KOPT-K1 (cell line): ENCODE results near the gene ARMC10.
A peak's percentile ranks its signal among the peaks of the same experiment; 100 is the strongest.
"Not testable (repeated sequence)": the region's sequence is repeated elsewhere in the genome, so short reads cannot be mapped to it uniquely, and the experiment has no call there.

Experiments
- H3K27ac ChIP-seq: fragments of 200-600 bp; sonication (generic); 2 replicates; pipeline ENCODE4 v1.5.1; 2016; ENCODE audit warnings: antibody characterized with exemption, mild to moderate bottlenecking, low read depth, low read length; ENCODE audit not compliant: poor library complexity, severe bottlenecking
- H3K36me3 ChIP-seq: fragments of 200-600 bp; sonication (generic); 2 replicates; pipeline ENCODE4 v1.5.1; 2017; ENCODE audit warnings: antibody characterized with exemption, mild to moderate bottlenecking, low read length, moderate library complexity; ENCODE audit not compliant: insufficient read depth
- H3K9me3 ChIP-seq: fragments of 200-600 bp; sonication (generic); 2 replicates; pipeline ENCODE4 v1.5.1; 2017; ENCODE audit warnings: antibody characterized with exemption, low read length, mild to moderate bottlenecking; ENCODE audit not compliant: insufficient read depth, poor library complexity, severe bottlenecking

ARMC10 gene

GRCh38 chr7:103074519-103075336 lies at the start of gene ARMC10, which contains the start of gene FBXL13:
Gene ARMC10 (plus strand): TSS chr7:103075140. CDS start chr7:103075273, 133 bp downstream.
Gene FBXL13 (minus strand): TSS chr7:103074796.
- Histone ChIP-seq H3K36me3 (no peaks in the 10 kb centered on the region; the same call in 1 of the 2 replicates), H3K9me3 (no peaks in the 10 kb centered on the region), H3K27ac (peak within 1 kb of the TSS; percentile 78)

- Histone ChIP-seq H3K36me3 (no peaks in the 10 kb centered on the region), H3K9me3 (peaks cover 3% of the 10 kb centered on the region), H3K27ac (no peak overlapping the region)
These were observed 49.6 kb upstream of the ARMC10 start for GRCh38 chr7:103025341-103025740.

- no peaks in the 10 kb centered on the region for H3K36me3 ChIP-seq
- H3K27ac ChIP-seq, result no peak overlapping the region
- no peaks in the 10 kb centered on the region for H3K9me3 ChIP-seq
These were observed 43.9 kb upstream of the ARMC10 start for GRCh38 chr7:103031024-103031423.

- Histone ChIP-seq H3K27ac (no peak overlapping the region), H3K36me3 (no peaks in the 10 kb centered on the region), H3K9me3 (no peaks in the 10 kb centered on the region)
These were observed 43.2 kb upstream of the ARMC10 start for GRCh38 chr7:103031781-103032180.

GRCh38 chr7:103034318-103034717 lies 40.6 kb upstream of the ARMC10 start:
- H3K27ac ChIP-seq, H3K36me3 ChIP-seq, H3K9me3 ChIP-seq: not testable (repeated sequence)

- no peak overlapping the region for H3K27ac ChIP-seq
- no peaks in the 10 kb centered on the region for H3K36me3 ChIP-seq
- H3K9me3 ChIP-seq, result no peaks in the 10 kb centered on the region
These were observed 37.5 kb upstream of the ARMC10 start for GRCh38 chr7:103037476-103037822.

GRCh38 chr7:103037823-103038739 lies 36.9 kb upstream of the ARMC10 start:
- H3K36me3 ChIP-seq, H3K27ac ChIP-seq, H3K9me3 ChIP-seq: not testable (repeated sequence)

GRCh38 chr7:103041815-103042214 lies 33.1 kb upstream of the ARMC10 start:
- not testable (repeated sequence) for H3K36me3 ChIP-seq, H3K27ac ChIP-seq, H3K9me3 ChIP-seq

GRCh38 chr7:103048833-103049232 lies 26.1 kb upstream of the ARMC10 start:
- H3K9me3 ChIP-seq, result peaks cover 29% of the 10 kb centered on the region
- H3K36me3 ChIP-seq, result no peaks in the 10 kb centered on the region; the same call in 1 of the 2 replicates
- H3K27ac ChIP-seq, result no peak overlapping the region

- Histone ChIP-seq H3K9me3 (peaks cover 29% of the 10 kb centered on the region), H3K36me3 (no peaks in the 10 kb centered on the region; the same call in 1 of the 2 replicates), H3K27ac (no peak overlapping the region)
These were observed 23.4 kb upstream of the ARMC10 start for GRCh38 chr7:103051519-103051918.

- not testable (repeated sequence) for H3K9me3 ChIP-seq, H3K36me3 ChIP-seq, H3K27ac ChIP-seq
These were observed 18.9 kb upstream of the ARMC10 start for GRCh38 chr7:103056006-103056405.

- H3K36me3 ChIP-seq, result no peaks in the 10 kb centered on the region
- H3K9me3 ChIP-seq, result no peaks in the 10 kb centered on the region
- H3K27ac ChIP-seq, result no peak overlapping the region
These were observed 16.8 kb upstream of the ARMC10 start for GRCh38 chr7:103058122-103058521.

- Histone ChIP-seq H3K27ac (no peak overlapping the region), H3K9me3 (no peaks in the 10 kb centered on the region), H3K36me3 (no peaks in the 10 kb centered on the region)
These were observed 15.5 kb upstream of the ARMC10 start for GRCh38 chr7:103059471-103059870.

- no peak overlapping the region for H3K27ac ChIP-seq
- no peaks in the 10 kb centered on the region for H3K36me3 ChIP-seq
- H3K9me3 ChIP-seq, result peaks cover 2% of the 10 kb centered on the region
These were observed 11.0 kb upstream of the ARMC10 start for GRCh38 chr7:103063895-103064294.

- no peak overlapping the region for H3K27ac ChIP-seq
- no peaks in the 10 kb centered on the region for H3K36me3 ChIP-seq
- H3K9me3 ChIP-seq, result peaks cover 4% of the 10 kb centered on the region
These were observed 9.3 kb upstream of the ARMC10 start for GRCh38 chr7:103065667-103066066.
